ENCODE results near the gene ZBTB46. TPM values are rescaled to one million over a fixed set of nuclear protein-coding genes. Genes with fewer than 3 reads are reported as not detected.

The ZBTB46 gene
- total and polyA plus RNA-seq, 10 of the 15 experiments (the other 5 are each of a cell fraction or from before 2014, with no cell fraction given): 0.15 to 0.92 (median 0.34) TPM

DNA sequence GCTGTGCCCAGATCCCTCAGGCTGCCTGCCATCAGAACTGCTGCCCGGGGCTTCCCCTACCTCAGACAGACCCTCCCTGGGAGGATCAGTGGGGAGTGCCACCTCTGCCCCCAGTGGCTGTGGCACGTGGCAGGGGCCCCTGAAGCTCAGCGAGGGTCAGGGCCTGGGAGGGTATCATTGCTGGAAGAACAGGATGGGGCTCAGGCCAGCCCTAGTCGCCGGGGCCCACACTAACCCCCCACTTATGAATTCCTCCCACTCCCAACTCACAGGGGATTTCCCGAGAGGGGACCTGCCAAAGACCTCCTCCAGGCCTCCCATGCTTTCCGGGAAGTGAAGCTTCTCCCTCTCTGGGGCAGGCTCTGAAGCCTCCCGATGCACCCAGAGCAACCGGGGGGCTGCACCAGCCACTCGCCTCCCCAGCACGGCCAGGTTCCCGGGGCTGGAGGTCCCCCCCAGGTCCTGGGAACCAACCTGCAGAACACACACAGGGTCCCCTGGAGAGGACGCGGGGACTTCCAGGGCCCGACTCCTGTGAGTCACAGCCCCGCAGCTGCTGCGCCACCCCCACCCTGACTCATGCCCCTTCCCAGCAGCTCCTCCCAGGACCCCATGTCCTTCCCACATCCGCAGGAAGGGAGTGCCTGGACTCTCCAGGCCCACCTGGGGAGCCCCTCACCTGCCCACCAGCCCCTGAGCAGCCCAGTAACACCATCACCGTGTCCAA lies 132.2 kb downstream of the ZBTB46 start:
- 8% methylated on average over 18 of the region's 19 CpGs for WGBS (ENCODE audit: insufficient coverage, insufficient replicate concordance, low lambda C conversion rate, missing lambda C conversion rate)
- DNase-seq (ENCODE audit: low read depth, low spot score) (peak; percentile 30), FAIRE-seq (no peak), ATAC-seq (peak; percentile 78)
- H3K36me3 ChIP-seq (ENCODE audit: control insufficient read depth in 2 of 2, insufficient read depth in 2 of 2, low read length in 1 of 2): no peaks in the 10 kb centered on the region; a peak in 2 of 4 replicates
- H3K9ac ChIP-seq (ENCODE audit: control insufficient read depth, insufficient read depth, low read length): no peak overlapping the region; the same call in 1 of the 2 replicates
- no TSS peak for BruUV-seq (replicated peaks)
- ChIA-PET POLR2A (interaction anchor here (0.6 to 1.6 kb wide), 3 partner anchors 93 to 161 kb away, joined by 3 to 7 read pairs (median 3); partner anchors contain the start of gene PTK6), CTCF (interaction anchor here (1.0 to 1.6 kb wide), 2 partner anchors 9 to 162 kb away, joined by 4 to 8 read pairs; partner anchors contain the start of genes ARFRP1, PTK6 and ZGPAT), SMC1A (ENCODE audit: uncharacterized antibody, unreplicated experiment) (interaction anchor here (1.3 to 1.6 kb wide), 3 partner anchors 37 to 161 kb away, joined by 3 to 4 read pairs (median 3); partner anchors contain the start of gene LIME1), RAD21 (ENCODE audit: unreplicated experiment) (interaction anchor here (0.6 to 1.6 kb wide), 5 partner anchors 9 to 499 kb away, joined by 3 to 4 read pairs (median 3); partner anchors contain the start of genes ARFRP1, TPD52L2 and ZGPAT)
- no peaks in the 10 kb centered on the region for H3K9me3 ChIP-seq (replicated peaks; ENCODE audit: control insufficient read depth, insufficient read depth, low read length)
- no peaks in the 10 kb centered on the region for H3K79me2 ChIP-seq (ENCODE audit: control insufficient read depth, insufficient read depth, low read length)
- H3K4me3 ChIP-seq: no peak overlapping the region
- peak overlapping the region; percentile 19 for H3K4me2 ChIP-seq (ENCODE audit: control insufficient read depth, insufficient read depth)
- no peaks in the 10 kb centered on the region for H4K20me1 ChIP-seq (ENCODE audit: control insufficient read depth, insufficient read depth)
- in situ Hi-C loops (cut with MboI): no loop called here
- peaks cover 16% of the 10 kb centered on the region for H3K4me1 ChIP-seq (ENCODE audit: control insufficient read depth, insufficient read depth, low read length)
- no peak overlapping the region for H2AFZ ChIP-seq (ENCODE audit: control insufficient read depth, low read depth, low read length)
- H3K27ac ChIP-seq (ENCODE audit: control insufficient read depth, insufficient read depth): peak overlapping the region; percentile 75
- intact Hi-C loops (cut with micrococcal nuclease; ENCODE audit: unreplicated experiment): loop anchor here (2.0 kb wide), 1 partner anchor 88 kb away; no protein-coding TSS in a partner anchor
- no peaks in the 10 kb centered on the region for H3K27me3 ChIP-seq (replicated peaks in 1 of 2; ENCODE audit: control insufficient read depth in 2 of 2, insufficient read depth in 2 of 2, low read length in 1 of 2)
- TF ChIP-seq, protein P1, sequence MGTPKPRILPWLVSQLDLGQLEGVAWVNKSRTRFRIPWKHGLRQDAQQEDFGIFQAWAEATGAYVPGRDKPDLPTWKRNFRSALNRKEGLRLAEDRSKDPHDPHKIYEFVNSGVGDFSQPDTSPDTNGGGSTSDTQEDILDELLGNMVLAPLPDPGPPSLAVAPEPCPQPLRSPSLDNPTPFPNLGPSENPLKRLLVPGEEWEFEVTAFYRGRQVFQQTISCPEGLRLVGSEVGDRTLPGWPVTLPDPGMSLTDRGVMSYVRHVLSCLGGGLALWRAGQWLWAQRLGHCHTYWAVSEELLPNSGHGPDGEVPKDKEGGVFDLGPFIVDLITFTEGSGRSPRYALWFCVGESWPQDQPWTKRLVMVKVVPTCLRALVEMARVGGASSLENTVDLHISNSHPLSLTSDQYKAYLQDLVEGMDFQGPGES (IDR thresholded peaks at IDR 0.05): no peak
- TF ChIP-seq CBFB (IDR thresholded peaks at IDR 0.05; ENCODE audit: low read depth) (peak; percentile 24; the same call in 1 of the 2 replicates), CREM (IDR thresholded peaks at IDR 0.05; ENCODE audit: low read depth) (peak; percentile 36; the same call in 1 of the 2 replicates), ZBED1 (IDR thresholded peaks at IDR 0.05; ENCODE audit: borderline replicate concordance) (no peak; the same call in 1 of the 2 replicates), SP1 (IDR thresholded peaks at IDR 0.05; ENCODE audit: low read depth, low read length) (no peak), MYC (IDR thresholded peaks at IDR 0.05; ENCODE audit: insufficient read depth, insufficient read length, insufficient replicate concordance, low read length, severe bottlenecking) (no peak), POLR2AphosphoS5 (IDR thresholded peaks at IDR 0.05; ENCODE audit: low read length) (no peak), PAX8 (IDR thresholded peaks at IDR 0.05) (no peak), SPI1 (IDR thresholded peaks at IDR 0.05; ENCODE audit: borderline replicate concordance, insufficient read depth, low read depth, low read length) (no peak), GABPA (IDR thresholded peaks at IDR 0.05; ENCODE audit: low read depth) (no peak), CREB1 (IDR thresholded peaks at IDR 0.05; ENCODE audit: low read depth) (no peak)
- TF ChIP-seq, protein P2, sequence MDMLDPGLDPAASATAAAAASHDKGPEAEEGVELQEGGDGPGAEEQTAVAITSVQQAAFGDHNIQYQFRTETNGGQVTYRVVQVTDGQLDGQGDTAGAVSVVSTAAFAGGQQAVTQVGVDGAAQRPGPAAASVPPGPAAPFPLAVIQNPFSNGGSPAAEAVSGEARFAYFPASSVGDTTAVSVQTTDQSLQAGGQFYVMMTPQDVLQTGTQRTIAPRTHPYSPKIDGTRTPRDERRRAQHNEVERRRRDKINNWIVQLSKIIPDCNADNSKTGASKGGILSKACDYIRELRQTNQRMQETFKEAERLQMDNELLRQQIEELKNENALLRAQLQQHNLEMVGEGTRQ (IDR thresholded peaks at IDR 0.05; ENCODE audit: borderline replicate concordance, low read depth, low read length): no peak
- TF ChIP-seq, protein P3, sequence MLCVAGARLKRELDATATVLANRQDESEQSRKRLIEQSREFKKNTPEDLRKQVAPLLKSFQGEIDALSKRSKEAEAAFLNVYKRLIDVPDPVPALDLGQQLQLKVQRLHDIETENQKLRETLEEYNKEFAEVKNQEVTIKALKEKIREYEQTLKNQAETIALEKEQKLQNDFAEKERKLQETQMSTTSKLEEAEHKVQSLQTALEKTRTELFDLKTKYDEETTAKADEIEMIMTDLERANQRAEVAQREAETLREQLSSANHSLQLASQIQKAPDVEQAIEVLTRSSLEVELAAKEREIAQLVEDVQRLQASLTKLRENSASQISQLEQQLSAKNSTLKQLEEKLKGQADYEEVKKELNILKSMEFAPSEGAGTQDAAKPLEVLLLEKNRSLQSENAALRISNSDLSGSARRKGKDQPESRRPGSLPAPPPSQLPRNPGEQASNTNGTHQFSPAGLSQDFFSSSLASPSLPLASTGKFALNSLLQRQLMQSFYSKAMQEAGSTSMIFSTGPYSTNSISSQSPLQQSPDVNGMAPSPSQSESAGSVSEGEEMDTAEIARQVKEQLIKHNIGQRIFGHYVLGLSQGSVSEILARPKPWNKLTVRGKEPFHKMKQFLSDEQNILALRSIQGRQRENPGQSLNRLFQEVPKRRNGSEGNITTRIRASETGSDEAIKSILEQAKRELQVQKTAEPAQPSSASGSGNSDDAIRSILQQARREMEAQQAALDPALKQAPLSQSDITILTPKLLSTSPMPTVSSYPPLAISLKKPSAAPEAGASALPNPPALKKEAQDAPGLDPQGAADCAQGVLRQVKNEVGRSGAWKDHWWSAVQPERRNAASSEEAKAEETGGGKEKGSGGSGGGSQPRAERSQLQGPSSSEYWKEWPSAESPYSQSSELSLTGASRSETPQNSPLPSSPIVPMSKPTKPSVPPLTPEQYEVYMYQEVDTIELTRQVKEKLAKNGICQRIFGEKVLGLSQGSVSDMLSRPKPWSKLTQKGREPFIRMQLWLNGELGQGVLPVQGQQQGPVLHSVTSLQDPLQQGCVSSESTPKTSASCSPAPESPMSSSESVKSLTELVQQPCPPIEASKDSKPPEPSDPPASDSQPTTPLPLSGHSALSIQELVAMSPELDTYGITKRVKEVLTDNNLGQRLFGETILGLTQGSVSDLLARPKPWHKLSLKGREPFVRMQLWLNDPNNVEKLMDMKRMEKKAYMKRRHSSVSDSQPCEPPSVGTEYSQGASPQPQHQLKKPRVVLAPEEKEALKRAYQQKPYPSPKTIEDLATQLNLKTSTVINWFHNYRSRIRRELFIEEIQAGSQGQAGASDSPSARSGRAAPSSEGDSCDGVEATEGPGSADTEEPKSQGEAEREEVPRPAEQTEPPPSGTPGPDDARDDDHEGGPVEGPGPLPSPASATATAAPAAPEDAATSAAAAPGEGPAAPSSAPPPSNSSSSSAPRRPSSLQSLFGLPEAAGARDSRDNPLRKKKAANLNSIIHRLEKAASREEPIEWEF (IDR thresholded peaks at IDR 0.05; ENCODE audit: insufficient replicate concordance, low read depth, low read length): no peak
- TF ChIP-seq, protein P4, sequence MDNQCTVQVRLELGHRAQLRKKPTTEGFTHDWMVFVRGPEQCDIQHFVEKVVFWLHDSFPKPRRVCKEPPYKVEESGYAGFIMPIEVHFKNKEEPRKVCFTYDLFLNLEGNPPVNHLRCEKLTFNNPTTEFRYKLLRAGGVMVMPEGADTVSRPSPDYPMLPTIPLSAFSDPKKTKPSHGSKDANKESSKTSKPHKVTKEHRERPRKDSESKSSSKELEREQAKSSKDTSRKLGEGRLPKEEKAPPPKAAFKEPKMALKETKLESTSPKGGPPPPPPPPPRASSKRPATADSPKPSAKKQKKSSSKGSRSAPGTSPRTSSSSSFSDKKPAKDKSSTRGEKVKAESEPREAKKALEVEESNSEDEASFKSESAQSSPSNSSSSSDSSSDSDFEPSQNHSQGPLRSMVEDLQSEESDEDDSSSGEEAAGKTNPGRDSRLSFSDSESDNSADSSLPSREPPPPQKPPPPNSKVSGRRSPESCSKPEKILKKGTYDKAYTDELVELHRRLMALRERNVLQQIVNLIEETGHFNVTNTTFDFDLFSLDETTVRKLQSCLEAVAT (IDR thresholded peaks at IDR 0.05): no peak

Data from GM12878 (cell line).